SK-MEL-5 (cell line): ENCODE results near the gene GNL2. TPM values are rescaled to one million over a fixed set of nuclear protein-coding genes. Genes with fewer than 3 reads are reported as not detected.
"Not testable (repeated sequence)": the region's sequence is repeated elsewhere in the genome, so short reads cannot be mapped to it uniquely, and the experiment has no call there.

Experiments
- DNase-seq: peaks from one replicate; pipeline ENCODE4 v3.0.0-alpha.2; 2016; ENCODE audit warnings: low read depth, low spot score
- in situ Hi-C: cut with HindIII; loops from 2 replicates; pipeline ENCODE4 v1.10.0; 2016; ENCODE audit warnings: low sequenced_read_pairs, high pct_unique_total_duplicates, low pct_unique_long_range_greater_than_20kb
- small RNA-seq, 2 experiments: library from RNA; depleted of rRNA; stranded (forward); fragments of <200 nt; gene quantifications; one replicate each; pipeline ENCODE3, GENCODE V24; 2014
- total RNA-seq: library from RNA; depleted of rRNA; stranded (reverse); fragments of >200 nt; shearing (Covaris generic); gene quantifications from 2 replicates; pipeline ENCODE4 v1.2.3, GENCODE V29; 2014; rRNA removed

The GNL2 gene
- total RNA-seq, 1 experiment from 2014 or later, result 77.8 TPM

- in situ Hi-C loops, result no loop called here
- no peak for DNase-seq
These were observed 55.5 kb downstream of the GNL2 start for GRCh38 chr1:37540036-37540785.

- DNase-seq, in situ Hi-C loops: not testable (repeated sequence)
These were observed 56.6 kb downstream of the GNL2 start for GRCh38 chr1:37539154-37539553.

- in situ Hi-C loops, result no loop called here
- DNase-seq, result no peak
These were observed 58.4 kb downstream of the GNL2 start for GRCh38 chr1:37537378-37537777.

GRCh38 chr1:37533317-37534093 is 62.2 kb downstream of the GNL2 start:
- no peak for DNase-seq
- in situ Hi-C loops, result no loop called here

GRCh38 chr1:37532418-37533156 is 63.1 kb downstream of the GNL2 start:
- in situ Hi-C loops, DNase-seq: not testable (repeated sequence)

- in situ Hi-C loops, DNase-seq: not testable (repeated sequence)
These were observed 65.8 kb downstream of the GNL2 start for GRCh38 chr1:37529888-37530287.

GRCh38 chr1:37519613-37520012 is 76.1 kb downstream of the GNL2 start:
- DNase-seq, result no peak
- in situ Hi-C loops, result no loop called here

- not testable (repeated sequence) for DNase-seq
These were observed 76.8 kb downstream of the GNL2 start for GRCh38 chr1:37518929-37519328.

GRCh38 chr1:37518241-37518640 is 77.5 kb downstream of the GNL2 start:
- DNase-seq, in situ Hi-C loops: not testable (repeated sequence)

More at GRCh38 chr1:37518929-37519328, 76.8 kb downstream of the GNL2 start:
- in situ Hi-C loops, result not testable (repeated sequence)

- no peak for DNase-seq
- in situ Hi-C loops, result no loop called here
These were observed 78.2 kb downstream of the GNL2 start for GRCh38 chr1:37517569-37517968.

Small RNA genes within 50 kb of the gene (small RNA-seq; reads per million reads assigned to genes)
- gene AL034379.1, result 0 reads per million in 2 experiments

Other genes starting within 250 kb of the GNL2 start
- 1.5 and 3.4 TPM in 2 replicates for gene ZC3H12A, start 121.4 kb downstream of the GNL2 start, total RNA-seq
- gene MEAF6, start 81.2 kb downstream of the GNL2 start, total RNA-seq, result 68.2 and 71.3 TPM in 2 replicates
- 7.4 and 7.7 TPM in 2 replicates for gene SNIP1, start 41.6 kb downstream of the GNL2 start, total RNA-seq
- gene DNALI1, start 39.0 kb downstream of the GNL2 start, total RNA-seq, result not detected in 2 replicates
- not detected in 2 replicates for gene RSPO1, start 39.0 kb upstream of the GNL2 start, total RNA-seq
- gene CDCA8, start 96.6 kb upstream of the GNL2 start, total RNA-seq, result 3.3 and 4.8 TPM in 2 replicates
- gene EPHA10, start 169.2 kb upstream of the GNL2 start, total RNA-seq, result 0.13 and 0.32 TPM in 2 replicates
- 22.3 and 27.3 TPM in 2 replicates for gene MANEAL, start 197.9 kb upstream of the GNL2 start, total RNA-seq
- gene C1orf122, start 211.9 kb upstream of the GNL2 start, total RNA-seq, result 27.6 and 33.7 TPM in 2 replicates
- gene YRDC, start 212.3 kb upstream of the GNL2 start, total RNA-seq, result 55.2 and 58.2 TPM in 2 replicates